Lower leg skin (tissue), 3 donors: ENCODE data around the gene ZRANB1.

Experiments
- CTCF ChIP-seq, 3 donors: fragments of 450-650 bp; IDR thresholded peaks; one replicate each; pipeline ENCODE4 v1.5.1; 2016; ENCODE audit warnings: antibody characterized with exemption in 3 of 3, mild to moderate bottlenecking in 3 of 3, moderate library complexity in 2 of 3
- POLR2A ChIP-seq, 2 donors: fragments of 450-650 bp; IDR thresholded peaks; one replicate each; pipeline ENCODE4 v1.6.1; 2016 to 2017; ENCODE audit warnings: antibody characterized with exemption in 2 of 2, mild to moderate bottlenecking in 1 of 2, moderate library complexity in 1 of 2

GRCh38 chr10:124961248-124961570 lies 19.3 kb downstream of the ZRANB1 start:
- no peak for TF ChIP-seq CTCF (IDR thresholded peaks at IDR 0.05)
- TF ChIP-seq POLR2A (IDR thresholded peaks at IDR 0.05) = no peak
